GM18951 (cell line): Measurements from ENCODE around the gene VMAC.
A peak's percentile ranks its signal among the peaks of the same experiment; 100 is the strongest.

ENCODE experiments used
- POLR2A ChIP-seq: IDR thresholded peaks from 4 replicates; pipeline ENCODE4 v1.6.1; 2011; ENCODE audit warnings: mild to moderate bottlenecking; ENCODE audit not compliant: insufficient read length, insufficient read depth; ENCODE audit errors: extremely low read depth
- in situ Hi-C: fragments of 300-500 bp; cut with MboI; formaldehyde crosslinking; loops from one replicate; pipeline ENCODE4 v1.12.0; 2022; ENCODE audit warnings: low sequenced_read_pairs, mixed read lengths, inconsistent platforms; ENCODE audit not compliant: unreplicated experiment

Gene VMAC

GRCh38 chr19:5893296-5893903, 11.3 kb upstream of the VMAC start:
- TF ChIP-seq POLR2A = no peak
- in situ Hi-C loops = no loop called here

- no peak for TF ChIP-seq POLR2A
- in situ Hi-C loops = no loop called here
Measured at GRCh38 chr19:5893907-5894703, 10.6 kb upstream of the VMAC start.

- in situ Hi-C loops = no loop called here
- TF ChIP-seq POLR2A = no peak
Measured at GRCh38 chr19:5894704-5895349, 9.8 kb upstream of the VMAC start.

DNA sequence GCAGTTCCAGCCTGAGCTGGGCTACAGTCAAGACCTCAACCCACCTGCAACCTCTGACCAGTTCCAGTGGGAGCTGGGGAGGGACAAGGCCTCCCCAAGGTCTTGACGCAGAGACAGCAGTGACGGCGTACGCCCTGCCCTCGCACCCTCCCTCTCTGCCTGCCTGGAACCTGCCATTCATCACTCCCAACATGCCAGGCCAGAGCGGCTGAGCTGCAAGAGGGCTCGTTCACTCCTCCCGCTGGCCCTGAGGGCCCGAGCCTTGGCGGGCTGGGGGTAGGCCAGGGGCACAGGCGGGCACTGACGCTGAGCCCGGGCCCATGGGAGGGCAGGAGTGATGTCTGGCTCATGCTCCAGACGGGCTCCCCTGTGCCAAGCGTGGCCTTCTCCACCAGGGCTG, 9.3 kb upstream of the VMAC start:
- no peak for TF ChIP-seq POLR2A
- in situ Hi-C loops = no loop called here

- in situ Hi-C loops = no loop called here
- TF ChIP-seq POLR2A = no peak
Measured at GRCh38 chr19:5895890-5896289, 8.8 kb upstream of the VMAC start.

DNA sequence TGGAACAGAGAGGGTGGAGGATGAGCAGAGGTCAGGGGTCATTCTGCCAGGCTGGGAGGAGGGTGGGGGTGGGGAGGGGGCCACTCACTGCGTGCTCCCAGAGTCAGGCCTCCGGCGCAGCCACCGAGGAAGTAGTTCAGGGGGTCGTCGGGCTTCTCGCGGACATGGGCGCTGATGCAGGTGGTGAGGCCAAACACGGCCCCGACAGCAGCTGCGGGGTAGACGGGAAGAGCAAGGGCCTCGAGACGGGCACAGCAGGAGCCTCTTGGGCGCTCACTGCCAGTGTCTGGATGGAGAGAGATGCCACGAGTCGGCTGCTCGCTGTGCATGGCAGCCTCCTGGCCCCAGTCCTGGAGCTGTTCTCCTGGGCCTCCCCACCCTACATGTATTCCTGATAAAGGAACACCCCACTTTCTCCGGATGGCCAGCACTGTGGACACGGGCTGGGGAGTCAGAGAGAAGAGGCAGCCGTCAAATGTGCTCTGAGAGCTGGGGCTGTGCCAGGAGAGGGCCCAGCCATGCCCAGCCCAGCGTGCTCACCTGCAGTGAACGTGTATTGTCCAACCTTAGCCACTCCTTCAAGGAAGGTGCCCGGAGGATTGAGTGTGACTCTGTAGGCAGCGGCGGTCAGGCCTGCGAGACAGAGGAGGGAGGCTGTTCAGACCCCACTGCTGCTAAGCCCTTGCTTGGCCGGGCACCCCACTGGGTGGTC, 8.2 kb upstream of the VMAC start:
- no peak for TF ChIP-seq POLR2A
- in situ Hi-C loops = no loop called here

DNA sequence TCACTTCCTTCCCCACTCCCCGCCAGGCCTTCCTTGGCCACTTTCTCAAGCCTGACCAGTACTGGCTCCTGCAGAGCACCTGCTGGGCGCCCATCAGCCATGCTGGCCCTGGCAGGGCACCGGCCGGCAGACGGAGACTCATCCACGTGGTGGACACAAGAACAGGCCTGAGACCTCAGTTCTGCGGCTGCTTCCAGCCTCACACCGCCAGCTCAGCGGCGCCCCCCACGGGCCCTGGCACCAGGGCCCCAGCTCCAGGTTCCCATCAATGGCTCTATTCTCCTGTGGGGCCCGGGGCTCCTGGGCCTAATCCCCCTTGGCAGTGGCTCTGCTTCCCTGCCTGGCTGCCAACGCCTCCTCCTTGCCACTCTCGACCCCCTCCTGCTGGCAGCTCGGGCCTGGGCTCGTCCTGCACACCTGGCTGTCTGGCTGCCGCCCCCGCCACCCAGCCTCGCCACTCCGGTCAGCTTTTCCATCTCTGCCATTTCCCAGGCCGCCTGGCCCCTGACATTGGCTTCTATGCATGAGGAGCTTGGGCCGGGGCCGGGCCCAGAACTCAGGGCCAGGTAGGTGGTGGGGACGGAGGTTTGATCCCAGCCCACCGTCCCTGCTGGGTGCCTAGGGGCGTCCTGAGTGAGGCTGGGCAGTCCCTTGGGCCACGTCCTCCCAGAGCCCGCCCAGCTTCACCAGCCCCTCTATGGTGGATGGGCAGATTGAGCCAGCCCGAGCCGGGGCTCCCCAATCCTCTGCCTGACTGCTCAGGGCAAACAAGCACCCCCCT, 7.3 kb upstream of the VMAC start:
- no peak for TF ChIP-seq POLR2A
- in situ Hi-C loops = no loop called here

GRCh38 chr19:5899728-5900526, 4.7 kb upstream of the VMAC start:
- in situ Hi-C loops = no loop called here
- no peak for TF ChIP-seq POLR2A

GRCh38 chr19:5900976-5901375, 3.7 kb upstream of the VMAC start:
- TF ChIP-seq POLR2A = no peak
- in situ Hi-C loops = no loop called here

- in situ Hi-C loops = no loop called here
- TF ChIP-seq POLR2A = no peak
Measured at GRCh38 chr19:5903056-5903623, 1.5 kb upstream of the VMAC start.

DNA sequence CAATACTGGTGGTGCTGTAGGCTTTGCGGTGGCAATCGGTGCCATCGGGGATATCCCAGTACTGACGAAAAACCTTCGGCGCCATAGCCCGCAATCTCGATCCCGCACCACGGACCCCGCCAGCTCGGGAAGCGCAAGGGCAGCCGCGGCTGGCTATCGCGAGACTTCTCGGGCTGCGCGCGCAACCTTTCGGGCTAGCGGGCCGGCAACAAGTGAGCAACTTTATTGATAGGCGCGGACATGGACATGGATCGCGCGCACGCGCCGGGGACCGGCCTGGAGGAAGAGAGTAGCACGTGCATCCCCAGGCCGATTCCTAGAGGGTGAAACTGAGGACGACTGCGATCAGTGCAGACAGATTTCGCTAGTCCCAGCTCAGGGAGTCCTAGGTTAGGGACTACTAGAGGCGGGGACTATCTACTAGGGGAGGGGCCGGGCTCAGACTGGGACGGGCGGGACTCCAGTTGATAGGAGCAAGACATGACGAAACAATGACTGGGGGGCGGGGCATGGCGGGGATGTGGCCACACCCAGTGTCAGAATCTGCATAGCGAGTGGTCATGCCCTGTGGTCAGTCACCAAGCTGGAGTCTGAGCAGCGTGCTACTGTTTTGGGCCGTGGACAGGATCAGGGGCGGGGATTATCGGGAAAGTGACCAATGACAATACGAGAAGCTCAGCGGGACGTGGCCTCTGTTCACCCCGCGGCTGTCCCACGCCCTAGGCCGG, 884 bp upstream of the VMAC start, which contains the start of gene NDUFA11:
TSS of gene NDUFA11 (minus strand) at position 167 of the 728 bp plus-strand sequence. CDS start at position 85, 82 bp downstream.
- in situ Hi-C loops = no loop called here
- TF ChIP-seq POLR2A = peak; percentile 90
